Astrocyte (in vitro differentiated cells and primary cell): ENCODE results near the gene PDGFD. TPM values are rescaled to one million over a fixed set of nuclear protein-coding genes. Genes with fewer than 3 reads are reported as not detected.

ENCODE experiments used
- DNase-seq: peaks from one replicate; pipeline ENCODE4 v3.0.0-alpha.2; 2010; ENCODE audit warnings: low read depth
- FAIRE-seq: peaks from 2 replicates; lab custom pipeline; 2011; peaks lifted over from hg19 to GRCh38; lab: Jason Lieb, UNC
- H2AFZ ChIP-seq: 2 replicates; pipeline ENCODE4 v1.6.0; 2012; ENCODE audit warnings: low read depth, low read length, inconsistent platforms
- H3K27ac ChIP-seq: 2 replicates; pipeline ENCODE4 v1.5.1; 2011; ENCODE audit warnings: low read depth, low read length, inconsistent platforms
- H3K27me3 ChIP-seq: 2 replicates; pipeline ENCODE4 v1.6.0; 2011; ENCODE audit warnings: low read length, inconsistent platforms; ENCODE audit not compliant: insufficient read depth
- H3K36me3 ChIP-seq: 2 replicates; pipeline ENCODE4 v1.5.1; 2011; ENCODE audit warnings: low read length, inconsistent platforms; ENCODE audit not compliant: insufficient read depth
- H3K4me1 ChIP-seq: 2 replicates; pipeline ENCODE4 v1.5.1; 2011; ENCODE audit warnings: low read length, inconsistent platforms; ENCODE audit not compliant: insufficient read depth
- H3K4me2 ChIP-seq: 2 replicates; pipeline ENCODE4 v1.6.0; 2012; ENCODE audit warnings: low read length, inconsistent platforms
- H3K4me3 ChIP-seq: 2 replicates; pipeline ENCODE4 v1.5.1; 2011; ENCODE audit warnings: low read depth, mild to moderate bottlenecking, low read length, inconsistent platforms; ENCODE audit not compliant: insufficient read depth
- H3K79me2 ChIP-seq: 2 replicates; pipeline ENCODE4 v1.6.0; 2012; ENCODE audit warnings: mild to moderate bottlenecking, low read length, inconsistent platforms; ENCODE audit not compliant: insufficient read depth
- H3K9ac ChIP-seq: 2 replicates; pipeline ENCODE4 v1.6.0; 2012; ENCODE audit warnings: mild to moderate bottlenecking, low read length, inconsistent platforms
- H3K9me3 ChIP-seq: 2 replicates; pipeline ENCODE4 v1.5.1; 2012; ENCODE audit warnings: low read depth, mild to moderate bottlenecking, low read length, inconsistent platforms; ENCODE audit not compliant: insufficient read depth
- H4K20me1 ChIP-seq: 2 replicates; pipeline ENCODE4 v1.6.0; 2012; ENCODE audit warnings: low read length, inconsistent platforms; ENCODE audit not compliant: insufficient read depth
- H3K27ac Mint-ChIP-seq: one replicate; pipeline ENCODE4 v1.8.0; 2021; ENCODE audit warnings: mild to moderate bottlenecking, mixed read lengths; ENCODE audit not compliant: unreplicated experiment
- H3K27me3 Mint-ChIP-seq: one replicate; pipeline ENCODE4 v1.8.0; 2021; ENCODE audit warnings: low read depth, mixed read lengths; ENCODE audit not compliant: unreplicated experiment
- H3K36me3 Mint-ChIP-seq: one replicate; pipeline ENCODE4 v1.8.0; 2021; ENCODE audit warnings: low read depth, mixed read lengths; ENCODE audit not compliant: unreplicated experiment
- H3K4me1 Mint-ChIP-seq: one replicate; pipeline ENCODE4 v1.8.0; 2021; ENCODE audit warnings: low read depth, mixed read lengths; ENCODE audit not compliant: unreplicated experiment
- H3K4me3 Mint-ChIP-seq: one replicate; pipeline ENCODE4 v1.8.0; 2021; ENCODE audit warnings: mild to moderate bottlenecking, moderate library complexity, mixed read lengths; ENCODE audit not compliant: unreplicated experiment
- H3K9me3 Mint-ChIP-seq: one replicate; pipeline ENCODE4 v1.8.0; 2021; ENCODE audit warnings: mild to moderate bottlenecking, mixed read lengths; ENCODE audit not compliant: unreplicated experiment
- CTCF ChIP-seq: IDR thresholded peaks from 2 replicates; pipeline ENCODE4 v1.5.1; 2011; ENCODE audit warnings: low read depth, mild to moderate bottlenecking, inconsistent platforms, low read length, moderate library complexity; ENCODE audit not compliant: insufficient read depth
- EZH2 ChIP-seq: IDR thresholded peaks from 2 replicates; pipeline ENCODE4 v1.6.1; 2012; ENCODE audit warnings: mild to moderate bottlenecking, low read length, inconsistent platforms; ENCODE audit not compliant: insufficient read depth
- total RNA-seq: library from RNA; stranded (reverse); gene quantifications from 2 replicates; pipeline ENCODE4 v1.2.1, GENCODE V29; 2021

The PDGFD gene
- total RNA-seq, 1 donor from 2014 or later, result 2.6 TPM

GRCh38 chr11:104151404-104152204 is 12.3 kb downstream of the PDGFD start:
- FAIRE-seq, result no peak
- Histone ChIP-seq H3K4me2 (no peak overlapping the region), H4K20me1 (no peaks in the 10 kb centered on the region), H3K9me3 (no peaks in the 10 kb centered on the region), H3K9ac (no peak overlapping the region), H3K79me2 (no peaks in the 10 kb centered on the region), H3K27me3 (no peaks in the 10 kb centered on the region), H3K36me3 (no peaks in the 10 kb centered on the region), H3K27ac (no peak overlapping the region), H3K4me1 (no peaks in the 10 kb centered on the region), H3K4me3 (no peak overlapping the region), H2AFZ (no peak overlapping the region)
- H3K27me3 Mint-ChIP-seq, result no peaks in the 10 kb centered on the region
- no peak for DNase-seq
- no peak overlapping the region for H3K4me3 Mint-ChIP-seq
- H3K36me3 Mint-ChIP-seq, result peaks cover 1% of the 10 kb centered on the region
- TF ChIP-seq CTCF (peak; percentile 45), EZH2 (no peak)
- no peak overlapping the region for H3K27ac Mint-ChIP-seq
- H3K9me3 Mint-ChIP-seq, result no peaks in the 10 kb centered on the region
- no peaks in the 10 kb centered on the region for H3K4me1 Mint-ChIP-seq

- H3K4me3 ChIP-seq, result no peak overlapping the region
- no peaks in the 10 kb centered on the region for H3K27me3 Mint-ChIP-seq
- H4K20me1 ChIP-seq, result no peaks in the 10 kb centered on the region
- no peak overlapping the region for H2AFZ ChIP-seq
- no peak for FAIRE-seq
- H3K4me3 Mint-ChIP-seq, result no peak overlapping the region
- no peak overlapping the region for H3K27ac Mint-ChIP-seq
- H3K4me2 ChIP-seq, result no peak overlapping the region
- H3K27me3 ChIP-seq, result no peaks in the 10 kb centered on the region
- H3K4me1 ChIP-seq, result no peaks in the 10 kb centered on the region
- no peaks in the 10 kb centered on the region for H3K4me1 Mint-ChIP-seq
- no peak for DNase-seq
- H3K9me3 ChIP-seq, result no peaks in the 10 kb centered on the region
- H3K27ac ChIP-seq, result no peak overlapping the region
- H3K9ac ChIP-seq, result no peak overlapping the region
- peaks cover 1% of the 10 kb centered on the region for H3K36me3 Mint-ChIP-seq
- H3K36me3 ChIP-seq, result no peaks in the 10 kb centered on the region
- no peaks in the 10 kb centered on the region for H3K79me2 ChIP-seq
- no peak for TF ChIP-seq EZH2
- no peak for TF ChIP-seq CTCF
- H3K9me3 Mint-ChIP-seq, result no peaks in the 10 kb centered on the region
Observed at GRCh38 chr11:104148706-104149105, 15.2 kb downstream of the PDGFD start.

GRCh38 chr11:104148074-104148473 is 15.9 kb downstream of the PDGFD start:
- TF ChIP-seq CTCF, result no peak
- no peak for TF ChIP-seq EZH2
- no peaks in the 10 kb centered on the region for H3K36me3 ChIP-seq
- Mint-ChIP-seq H3K27ac (no peak overlapping the region), H3K4me3 (no peak overlapping the region), H3K4me1 (no peaks in the 10 kb centered on the region), H3K36me3 (peaks cover 1% of the 10 kb centered on the region), H3K27me3 (no peaks in the 10 kb centered on the region), H3K9me3 (no peaks in the 10 kb centered on the region)
- H3K9me3 ChIP-seq, result no peaks in the 10 kb centered on the region
- H2AFZ ChIP-seq, result no peak overlapping the region
- H4K20me1 ChIP-seq, result no peaks in the 10 kb centered on the region
- H3K9ac ChIP-seq, result no peak overlapping the region
- no peaks in the 10 kb centered on the region for H3K79me2 ChIP-seq
- no peaks in the 10 kb centered on the region for H3K4me1 ChIP-seq
- no peak overlapping the region for H3K4me2 ChIP-seq
- H3K27ac ChIP-seq, result no peak overlapping the region
- no peak for FAIRE-seq
- DNase-seq, result peak; percentile 40
- no peak overlapping the region for H3K4me3 ChIP-seq
- H3K27me3 ChIP-seq, result no peaks in the 10 kb centered on the region
